WTC11 (cell line): ENCODE data around the gene NEK4. TPM values are rescaled to one million over a fixed set of nuclear protein-coding genes. Genes with fewer than 3 reads are reported as not detected.

ENCODE experiments used
- ATAC-seq: fragments of 200-7000 bp; cut with Tn5 transposase; 2 replicates; pipeline ENCODE4 v1.10.0; 2021; ENCODE audit warnings: mild to moderate bottlenecking, moderate library complexity
- CTCF ChIA-PET: fragments of 300-600 bp; sonication (Branson Sonifier 250); formaldehyde crosslinking; loops from one replicate; lab custom pipeline; 2021; ENCODE audit warnings: antibody characterized with exemption; lab: Charles Lee
- POLR2A ChIA-PET: fragments of 350-600 bp; sonication (Branson Sonifier 250); formaldehyde crosslinking; loops from one replicate; lab custom pipeline; 2021; ENCODE audit warnings: antibody characterized with exemption; lab: Charles Lee
- DNase-seq: peaks from one replicate; pipeline ENCODE4 v3.0.0; 2021; ENCODE audit warnings: low spot score
- H3K27ac Mint-ChIP-seq: 2 replicates; pipeline ENCODE4 v1.8.0; 2021; ENCODE audit warnings: mixed read lengths
- H3K27me3 Mint-ChIP-seq: 2 replicates; pipeline ENCODE4 v1.8.0; 2021; ENCODE audit warnings: low read depth, mild to moderate bottlenecking, moderate library complexity, mixed read lengths
- H3K36me3 Mint-ChIP-seq: 2 replicates; pipeline ENCODE4 v1.8.0; 2021; ENCODE audit warnings: mixed read lengths
- H3K4me1 Mint-ChIP-seq: 2 replicates; pipeline ENCODE4 v1.8.0; 2022; ENCODE audit warnings: mixed read lengths
- H3K4me3 Mint-ChIP-seq: 2 replicates; pipeline ENCODE4 v1.8.0; 2021; ENCODE audit warnings: mild to moderate bottlenecking, moderate library complexity, mixed read lengths
- H3K9me3 Mint-ChIP-seq: 2 replicates; pipeline ENCODE4 v1.8.0; 2021; ENCODE audit warnings: mixed read lengths
- HMGA2 ChIP-seq: fragments of 250-450 bp; sonication (Bioruptor Pico); IDR thresholded peaks from 2 replicates; pipeline ENCODE4 v1.4.0; 2021; ENCODE audit warnings: mild to moderate bottlenecking, moderate library complexity
- JAZF1 ChIP-seq: fragments of 250-450 bp; sonication (Bioruptor Pico); IDR thresholded peaks from 2 replicates; pipeline ENCODE4 v1.9.0; 2021; ENCODE audit warnings: moderate library complexity, mild to moderate bottlenecking, inconsistent platforms
- JUN ChIP-seq: sonication (generic); formaldehyde crosslinking; IDR thresholded peaks from 2 replicates; pipeline ENCODE4 v1.8.0; 2023; ENCODE audit warnings: mild to moderate bottlenecking, missing genetic modification reagents
- SP1 ChIP-seq: sonication (generic); formaldehyde crosslinking; conservative IDR thresholded peaks from 2 replicates; pipeline ENCODE4 v1.8.1; 2022; ENCODE audit warnings: missing genetic modification reagents
- TP53 ChIP-seq: sonication (generic); formaldehyde crosslinking; IDR thresholded peaks from 2 replicates; pipeline ENCODE4 v1.8.1; 2023; ENCODE audit warnings: mild to moderate bottlenecking, missing genetic modification reagents
- ZNF219 ChIP-seq: sonication (generic); formaldehyde crosslinking; IDR thresholded peaks from 2 replicates; pipeline ENCODE4 v1.8.0; 2023; ENCODE audit warnings: missing genetic modification reagents, mild to moderate bottlenecking, borderline replicate concordance
- ZNF671 ChIP-seq: fragments of 250-450 bp; sonication (Bioruptor Pico); IDR thresholded peaks from 2 replicates; pipeline ENCODE4 v1.8.0; 2021; ENCODE audit warnings: mild to moderate bottlenecking
- total RNA-seq: library from RNA; stranded (reverse); gene quantifications from 3 replicates; pipeline ENCODE4 v1.2.3, GENCODE V29; 2021
- TF ChIP-seq, protein P1 (sequence below): sonication (generic); formaldehyde crosslinking; IDR thresholded peaks from 2 replicates; pipeline ENCODE4 v1.8.1; 2022; ENCODE audit warnings: missing genetic modification reagents, borderline replicate concordance
- TF ChIP-seq, protein P2 (sequence below): sonication (generic); formaldehyde crosslinking; IDR thresholded peaks from 2 replicates; pipeline ENCODE4 v1.8.0; 2022; ENCODE audit warnings: mild to moderate bottlenecking, missing genetic modification reagents
- TF ChIP-seq, protein P3 (sequence below): sonication (generic); formaldehyde crosslinking; IDR thresholded peaks from 2 replicates; pipeline ENCODE4 v1.8.1; 2022; ENCODE audit warnings: mild to moderate bottlenecking, missing genetic modification reagents, moderate library complexity, borderline replicate concordance
- TF ChIP-seq, protein P4 (sequence below): sonication (generic); formaldehyde crosslinking; IDR thresholded peaks from 2 replicates; pipeline ENCODE4 v1.8.1; 2023; ENCODE audit warnings: mild to moderate bottlenecking, missing genetic modification reagents
- TF ChIP-seq, protein P5 (sequence below): sonication (generic); formaldehyde crosslinking; IDR thresholded peaks from 2 replicates; pipeline ENCODE4 v1.8.1; 2023; ENCODE audit warnings: mild to moderate bottlenecking, moderate library complexity, missing genetic modification reagents
- TF ChIP-seq, protein P6 (sequence below): sonication (generic); formaldehyde crosslinking; IDR thresholded peaks from 2 replicates; pipeline ENCODE4 v1.8.1; 2023; ENCODE audit warnings: mild to moderate bottlenecking, missing genetic modification reagents
- TF ChIP-seq, protein P7 (sequence below): sonication (generic); formaldehyde crosslinking; IDR thresholded peaks from 2 replicates; pipeline ENCODE4 v1.8.0; 2022; ENCODE audit warnings: mild to moderate bottlenecking, missing genetic modification reagents
- TF ChIP-seq, protein P8 (sequence below): sonication (generic); formaldehyde crosslinking; IDR thresholded peaks from 2 replicates; pipeline ENCODE4 v1.8.1; 2023; ENCODE audit warnings: mild to moderate bottlenecking, missing genetic modification reagents, moderate library complexity

The NEK4 gene
- total RNA-seq, 1 experiment from 2014 or later: 31.4 TPM

DNA sequence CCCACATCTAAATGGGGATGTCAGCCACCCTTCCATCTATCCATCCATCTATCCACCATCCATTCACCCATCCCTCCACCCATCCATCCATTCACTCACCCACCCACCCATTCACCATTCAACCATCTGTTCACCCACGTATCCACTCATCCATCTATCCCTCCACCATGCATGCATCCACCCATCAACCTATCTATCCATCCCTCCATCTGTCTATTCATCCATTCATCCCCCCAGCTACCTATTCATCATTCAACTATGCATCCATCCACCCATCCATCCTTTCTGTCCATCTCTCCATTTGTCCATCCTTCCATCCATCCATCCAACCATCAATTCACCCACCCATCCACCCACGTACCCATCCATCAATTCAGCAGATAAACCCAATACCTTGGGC lies 38.4 kb upstream of the NEK4 start:
- Mint-ChIP-seq H3K4me3 (no peak overlapping the region), H3K27ac (no peak overlapping the region), H3K4me1 (no peaks in the 10 kb centered on the region), H3K9me3 (no peaks in the 10 kb centered on the region), H3K36me3 (no peaks in the 10 kb centered on the region), H3K27me3 (peaks cover 3% of the 10 kb centered on the region; the same call in 1 of the 2 replicates)
- ChIA-PET POLR2A (no interaction called here), CTCF (interaction anchor here (1.4 to 5.5 kb wide), 3 partner anchors 10 to 17 kb away, joined by 3 to 34 read pairs (median 28); no protein-coding TSS in a partner anchor)
- TF ChIP-seq ZNF219: no peak
- TF ChIP-seq, protein P1, sequence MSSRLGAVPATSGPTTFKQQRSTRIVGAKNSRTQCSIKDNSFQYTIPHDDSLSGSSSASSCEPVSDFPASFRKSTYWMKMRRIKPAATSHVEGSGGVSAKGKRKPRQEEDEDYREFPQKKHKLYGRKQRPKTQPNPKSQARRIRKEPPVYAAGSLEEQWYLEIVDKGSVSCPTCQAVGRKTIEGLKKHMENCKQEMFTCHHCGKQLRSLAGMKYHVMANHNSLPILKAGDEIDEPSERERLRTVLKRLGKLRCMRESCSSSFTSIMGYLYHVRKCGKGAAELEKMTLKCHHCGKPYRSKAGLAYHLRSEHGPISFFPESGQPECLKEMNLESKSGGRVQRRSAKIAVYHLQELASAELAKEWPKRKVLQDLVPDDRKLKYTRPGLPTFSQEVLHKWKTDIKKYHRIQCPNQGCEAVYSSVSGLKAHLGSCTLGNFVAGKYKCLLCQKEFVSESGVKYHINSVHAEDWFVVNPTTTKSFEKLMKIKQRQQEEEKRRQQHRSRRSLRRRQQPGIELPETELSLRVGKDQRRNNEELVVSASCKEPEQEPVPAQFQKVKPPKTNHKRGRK (CRISPR knock-in tag): no peak
- no peak for TF ChIP-seq JAZF1 (CRISPR knock-in tag)
- TF ChIP-seq, protein P2, sequence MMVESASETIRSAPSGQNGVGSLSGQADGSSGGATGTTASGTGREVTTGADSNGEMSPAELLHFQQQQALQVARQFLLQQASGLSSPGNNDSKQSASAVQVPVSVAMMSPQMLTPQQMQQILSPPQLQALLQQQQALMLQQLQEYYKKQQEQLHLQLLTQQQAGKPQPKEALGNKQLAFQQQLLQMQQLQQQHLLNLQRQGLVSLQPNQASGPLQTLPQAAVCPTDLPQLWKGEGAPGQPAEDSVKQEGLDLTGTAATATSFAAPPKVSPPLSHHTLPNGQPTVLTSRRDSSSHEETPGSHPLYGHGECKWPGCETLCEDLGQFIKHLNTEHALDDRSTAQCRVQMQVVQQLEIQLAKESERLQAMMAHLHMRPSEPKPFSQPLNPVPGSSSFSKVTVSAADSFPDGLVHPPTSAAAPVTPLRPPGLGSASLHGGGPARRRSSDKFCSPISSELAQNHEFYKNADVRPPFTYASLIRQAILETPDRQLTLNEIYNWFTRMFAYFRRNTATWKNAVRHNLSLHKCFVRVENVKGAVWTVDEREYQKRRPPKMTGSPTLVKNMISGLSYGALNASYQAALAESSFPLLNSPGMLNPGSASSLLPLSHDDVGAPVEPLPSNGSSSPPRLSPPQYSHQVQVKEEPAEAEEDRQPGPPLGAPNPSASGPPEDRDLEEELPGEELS (CRISPR knock-in tag): no peak
- TF ChIP-seq, protein P3, sequence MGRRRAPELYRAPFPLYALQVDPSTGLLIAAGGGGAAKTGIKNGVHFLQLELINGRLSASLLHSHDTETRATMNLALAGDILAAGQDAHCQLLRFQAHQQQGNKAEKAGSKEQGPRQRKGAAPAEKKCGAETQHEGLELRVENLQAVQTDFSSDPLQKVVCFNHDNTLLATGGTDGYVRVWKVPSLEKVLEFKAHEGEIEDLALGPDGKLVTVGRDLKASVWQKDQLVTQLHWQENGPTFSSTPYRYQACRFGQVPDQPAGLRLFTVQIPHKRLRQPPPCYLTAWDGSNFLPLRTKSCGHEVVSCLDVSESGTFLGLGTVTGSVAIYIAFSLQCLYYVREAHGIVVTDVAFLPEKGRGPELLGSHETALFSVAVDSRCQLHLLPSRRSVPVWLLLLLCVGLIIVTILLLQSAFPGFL (CRISPR knock-in tag): no peak
- TF ChIP-seq HMGA2 (CRISPR knock-in tag): no peak
- TF ChIP-seq JUN (CRISPR knock-in tag): no peak
- TF ChIP-seq, protein P4, sequence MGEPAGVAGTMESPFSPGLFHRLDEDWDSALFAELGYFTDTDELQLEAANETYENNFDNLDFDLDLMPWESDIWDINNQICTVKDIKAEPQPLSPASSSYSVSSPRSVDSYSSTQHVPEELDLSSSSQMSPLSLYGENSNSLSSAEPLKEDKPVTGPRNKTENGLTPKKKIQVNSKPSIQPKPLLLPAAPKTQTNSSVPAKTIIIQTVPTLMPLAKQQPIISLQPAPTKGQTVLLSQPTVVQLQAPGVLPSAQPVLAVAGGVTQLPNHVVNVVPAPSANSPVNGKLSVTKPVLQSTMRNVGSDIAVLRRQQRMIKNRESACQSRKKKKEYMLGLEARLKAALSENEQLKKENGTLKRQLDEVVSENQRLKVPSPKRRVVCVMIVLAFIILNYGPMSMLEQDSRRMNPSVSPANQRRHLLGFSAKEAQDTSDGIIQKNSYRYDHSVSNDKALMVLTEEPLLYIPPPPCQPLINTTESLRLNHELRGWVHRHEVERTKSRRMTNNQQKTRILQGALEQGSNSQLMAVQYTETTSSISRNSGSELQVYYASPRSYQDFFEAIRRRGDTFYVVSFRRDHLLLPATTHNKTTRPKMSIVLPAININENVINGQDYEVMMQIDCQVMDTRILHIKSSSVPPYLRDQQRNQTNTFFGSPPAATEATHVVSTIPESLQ (CRISPR knock-in tag): no peak
- TF ChIP-seq, protein P5, sequence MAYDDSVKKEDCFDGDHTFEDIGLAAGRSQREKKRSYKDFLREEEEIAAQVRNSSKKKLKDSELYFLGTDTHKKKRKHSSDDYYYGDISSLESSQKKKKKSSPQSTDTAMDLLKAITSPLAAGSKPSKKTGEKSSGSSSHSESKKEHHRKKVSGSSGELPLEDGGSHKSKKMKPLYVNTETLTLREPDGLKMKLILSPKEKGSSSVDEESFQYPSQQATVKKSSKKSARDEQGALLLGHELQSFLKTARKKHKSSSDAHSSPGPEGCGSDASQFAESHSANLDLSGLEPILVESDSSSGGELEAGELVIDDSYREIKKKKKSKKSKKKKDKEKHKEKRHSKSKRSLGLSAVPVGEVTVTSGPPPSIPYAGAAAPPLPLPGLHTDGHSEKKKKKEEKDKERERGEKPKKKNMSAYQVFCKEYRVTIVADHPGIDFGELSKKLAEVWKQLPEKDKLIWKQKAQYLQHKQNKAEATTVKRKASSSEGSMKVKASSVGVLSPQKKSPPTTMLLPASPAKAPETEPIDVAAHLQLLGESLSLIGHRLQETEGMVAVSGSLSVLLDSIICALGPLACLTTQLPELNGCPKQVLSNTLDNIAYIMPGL (CRISPR knock-in tag): no peak
- TF ChIP-seq ZNF671 (CRISPR knock-in tag): no peak
- TF ChIP-seq, protein P6, sequence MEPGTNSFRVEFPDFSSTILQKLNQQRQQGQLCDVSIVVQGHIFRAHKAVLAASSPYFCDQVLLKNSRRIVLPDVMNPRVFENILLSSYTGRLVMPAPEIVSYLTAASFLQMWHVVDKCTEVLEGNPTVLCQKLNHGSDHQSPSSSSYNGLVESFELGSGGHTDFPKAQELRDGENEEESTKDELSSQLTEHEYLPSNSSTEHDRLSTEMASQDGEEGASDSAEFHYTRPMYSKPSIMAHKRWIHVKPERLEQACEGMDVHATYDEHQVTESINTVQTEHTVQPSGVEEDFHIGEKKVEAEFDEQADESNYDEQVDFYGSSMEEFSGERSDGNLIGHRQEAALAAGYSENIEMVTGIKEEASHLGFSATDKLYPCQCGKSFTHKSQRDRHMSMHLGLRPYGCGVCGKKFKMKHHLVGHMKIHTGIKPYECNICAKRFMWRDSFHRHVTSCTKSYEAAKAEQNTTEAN (CRISPR knock-in tag): no peak
- TF ChIP-seq TP53 (CRISPR knock-in tag): no peak
- TF ChIP-seq, protein P7, sequence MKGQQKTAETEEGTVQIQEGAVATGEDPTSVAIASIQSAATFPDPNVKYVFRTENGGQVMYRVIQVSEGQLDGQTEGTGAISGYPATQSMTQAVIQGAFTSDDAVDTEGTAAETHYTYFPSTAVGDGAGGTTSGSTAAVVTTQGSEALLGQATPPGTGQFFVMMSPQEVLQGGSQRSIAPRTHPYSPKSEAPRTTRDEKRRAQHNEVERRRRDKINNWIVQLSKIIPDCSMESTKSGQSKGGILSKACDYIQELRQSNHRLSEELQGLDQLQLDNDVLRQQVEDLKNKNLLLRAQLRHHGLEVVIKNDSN (CRISPR knock-in tag): no peak
- TF ChIP-seq, protein P8, sequence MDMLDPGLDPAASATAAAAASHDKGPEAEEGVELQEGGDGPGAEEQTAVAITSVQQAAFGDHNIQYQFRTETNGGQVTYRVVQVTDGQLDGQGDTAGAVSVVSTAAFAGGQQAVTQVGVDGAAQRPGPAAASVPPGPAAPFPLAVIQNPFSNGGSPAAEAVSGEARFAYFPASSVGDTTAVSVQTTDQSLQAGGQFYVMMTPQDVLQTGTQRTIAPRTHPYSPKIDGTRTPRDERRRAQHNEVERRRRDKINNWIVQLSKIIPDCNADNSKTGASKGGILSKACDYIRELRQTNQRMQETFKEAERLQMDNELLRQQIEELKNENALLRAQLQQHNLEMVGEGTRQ: no peak
- TF ChIP-seq SP1 (CRISPR knock-in tag): no peak
- DNase-seq (no peak), ATAC-seq (no peak)
